Calu3 (cell line): ENCODE data around the gene KLHL29. TPM values are rescaled to one million over a fixed set of nuclear protein-coding genes. Genes with fewer than 3 reads are reported as not detected.

Source experiments
- BruUV-seq: library from RNA; stranded (reverse); fragments of 400-500 nt; replicated peaks from 2 replicates; lab custom pipeline; 2021; lab: Mats Ljungman, UMichigan
- CTCF ChIA-PET: fragments of 300-600 bp; sonication (Branson Sonifier 250); formaldehyde crosslinking; loops from one replicate; lab custom pipeline; 2022; ENCODE audit warnings: antibody characterized with exemption; lab: Charles Lee
- DNase-seq: peaks from one replicate; pipeline ENCODE4 v3.0.0; 2022
- H3K27ac Mint-ChIP-seq: one replicate; pipeline ENCODE4 v1.8.0; 2022; ENCODE audit warnings: mixed read lengths; ENCODE audit not compliant: unreplicated experiment
- H3K27me3 Mint-ChIP-seq: one replicate; pipeline ENCODE4 v1.8.0; 2022; ENCODE audit warnings: mixed read lengths; ENCODE audit not compliant: unreplicated experiment
- H3K36me3 Mint-ChIP-seq: one replicate; pipeline ENCODE4 v1.8.0; 2022; ENCODE audit warnings: mild to moderate bottlenecking, moderate library complexity, mixed read lengths; ENCODE audit not compliant: insufficient read depth, unreplicated experiment
- H3K4me1 Mint-ChIP-seq: one replicate; pipeline ENCODE4 v1.8.0; 2022; ENCODE audit warnings: mild to moderate bottlenecking, low read depth, mixed read lengths; ENCODE audit not compliant: unreplicated experiment
- H3K4me3 Mint-ChIP-seq: one replicate; pipeline ENCODE4 v1.8.0; 2022; ENCODE audit warnings: mild to moderate bottlenecking, low read depth, moderate library complexity, mixed read lengths; ENCODE audit not compliant: unreplicated experiment
- H3K9me3 Mint-ChIP-seq: one replicate; pipeline ENCODE4 v1.8.0; 2022; ENCODE audit warnings: low read depth, mixed read lengths; ENCODE audit not compliant: unreplicated experiment
- CTCF ChIP-seq: fragments of 200-600 bp; IDR thresholded peaks from one replicate; pipeline ENCODE4 v1.8.0; 2022; ENCODE audit warnings: antibody characterized with exemption; ENCODE audit not compliant: unreplicated experiment
- intact Hi-C: fragments of 100-400 bp; cut with micrococcal nuclease; formaldehyde crosslinking; loops from one replicate; pipeline ENCODE4 v1.10.0; 2022; ENCODE audit not compliant: unreplicated experiment
- total RNA-seq: library from RNA; stranded (reverse); gene quantifications from 2 replicates; pipeline ENCODE4 v1.2.3, GENCODE V29; 2022

The KLHL29 gene
- total RNA-seq, 1 experiment from 2014 or later = 11.9 TPM

GRCh38 chr2:23601301-23601965, 216.5 kb downstream of the KLHL29 start:
- Mint-ChIP-seq H3K9me3 (peaks cover 8% of the 10 kb centered on the region), H3K27me3 (no peaks in the 10 kb centered on the region), H3K4me3 (no peak overlapping the region), H3K27ac (no peak overlapping the region), H3K4me1 (no peaks in the 10 kb centered on the region), H3K36me3 (peaks cover 5% of the 10 kb centered on the region)
- no TSS peak for BruUV-seq
- no peak for TF ChIP-seq CTCF
- CTCF ChIA-PET = no interaction called here
- intact Hi-C loops = no loop called here
- no peak for DNase-seq

GRCh38 chr2:23602116-23602515, 217.1 kb downstream of the KLHL29 start:
- no peak overlapping the region for H3K4me3 Mint-ChIP-seq
- H3K27ac Mint-ChIP-seq = no peak overlapping the region
- no peak for TF ChIP-seq CTCF
- H3K9me3 Mint-ChIP-seq = peaks cover 9% of the 10 kb centered on the region
- H3K36me3 Mint-ChIP-seq = peaks cover 5% of the 10 kb centered on the region
- CTCF ChIA-PET = interaction anchor here (0.6 kb wide), 1 partner anchor 345 kb away, joined by 3 read pairs; no protein-coding TSS in a partner anchor
- intact Hi-C loops = no loop called here
- H3K27me3 Mint-ChIP-seq = no peaks in the 10 kb centered on the region
- no peaks in the 10 kb centered on the region for H3K4me1 Mint-ChIP-seq
- no TSS peak for BruUV-seq
- DNase-seq = no peak

GRCh38 chr2:23603156-23603555, 218.2 kb downstream of the KLHL29 start:
- intact Hi-C loops = no loop called here
- no TSS peak for BruUV-seq
- no peak for DNase-seq

GRCh38 chr2:23603581-23603980, 218.6 kb downstream of the KLHL29 start:
- DNase-seq = no peak
- H3K27me3 Mint-ChIP-seq = no peaks in the 10 kb centered on the region
- peaks cover 9% of the 10 kb centered on the region for H3K9me3 Mint-ChIP-seq
- H3K4me1 Mint-ChIP-seq = no peaks in the 10 kb centered on the region
- intact Hi-C loops = no loop called here
- H3K36me3 Mint-ChIP-seq = peaks cover 5% of the 10 kb centered on the region
- CTCF ChIA-PET = no interaction called here
- H3K27ac Mint-ChIP-seq = no peak overlapping the region
- no TSS peak for BruUV-seq
- no peak for TF ChIP-seq CTCF
- H3K4me3 Mint-ChIP-seq = no peak overlapping the region

More at GRCh38 chr2:23603156-23603555, 218.2 kb downstream of the KLHL29 start:
- CTCF ChIA-PET = no interaction called here
- Mint-ChIP-seq H3K27me3 (no peaks in the 10 kb centered on the region), H3K36me3 (peaks cover 5% of the 10 kb centered on the region), H3K27ac (no peak overlapping the region), H3K9me3 (peaks cover 9% of the 10 kb centered on the region), H3K4me3 (no peak overlapping the region), H3K4me1 (no peaks in the 10 kb centered on the region)
- no peak for TF ChIP-seq CTCF
